MG63 (cell line): ENCODE data around the gene NQO2. TPM values are rescaled to one million over a fixed set of nuclear protein-coding genes. Genes with fewer than 3 reads are reported as not detected.

Experiments used
- DNase-seq: peaks from one replicate; pipeline ENCODE4 v3.0.0-alpha.2; 2020
- H3K27me3 ChIP-seq: fragments of 250-450 bp; sonication (Bioruptor Pico); 2 replicates; pipeline ENCODE4 v1.5.1; 2020; ENCODE audit warnings: mild to moderate bottlenecking, moderate library complexity
- H3K36me3 ChIP-seq: fragments of 250-450 bp; sonication (Bioruptor Pico); 2 replicates; pipeline ENCODE4 v1.5.1; 2020; ENCODE audit warnings: mild to moderate bottlenecking, moderate library complexity
- H3K4me3 ChIP-seq: fragments of 250-450 bp; sonication (Bioruptor Pico); 2 replicates; pipeline ENCODE4 v1.5.1; 2020; ENCODE audit warnings: mild to moderate bottlenecking, moderate library complexity
- H3K9me3 ChIP-seq: fragments of 250-450 bp; sonication (Bioruptor Pico); 2 replicates; pipeline ENCODE4 v1.5.1; 2020; ENCODE audit warnings: mild to moderate bottlenecking, moderate library complexity
- total RNA-seq: library from RNA; depleted of rRNA; stranded (reverse); fragments of >200 nt; shearing (Covaris generic); gene quantifications from 2 replicates; pipeline ENCODE4 v1.2.3, GENCODE V29; 2014; ENCODE audit warnings: low replicate concordance; rRNA removed

Gene NQO2, protein sequence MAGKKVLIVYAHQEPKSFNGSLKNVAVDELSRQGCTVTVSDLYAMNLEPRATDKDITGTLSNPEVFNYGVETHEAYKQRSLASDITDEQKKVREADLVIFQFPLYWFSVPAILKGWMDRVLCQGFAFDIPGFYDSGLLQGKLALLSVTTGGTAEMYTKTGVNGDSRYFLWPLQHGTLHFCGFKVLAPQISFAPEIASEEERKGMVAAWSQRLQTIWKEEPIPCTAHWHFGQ
- total RNA-seq, result 4.2 and 17.6 TPM in 2 replicates

DNA sequence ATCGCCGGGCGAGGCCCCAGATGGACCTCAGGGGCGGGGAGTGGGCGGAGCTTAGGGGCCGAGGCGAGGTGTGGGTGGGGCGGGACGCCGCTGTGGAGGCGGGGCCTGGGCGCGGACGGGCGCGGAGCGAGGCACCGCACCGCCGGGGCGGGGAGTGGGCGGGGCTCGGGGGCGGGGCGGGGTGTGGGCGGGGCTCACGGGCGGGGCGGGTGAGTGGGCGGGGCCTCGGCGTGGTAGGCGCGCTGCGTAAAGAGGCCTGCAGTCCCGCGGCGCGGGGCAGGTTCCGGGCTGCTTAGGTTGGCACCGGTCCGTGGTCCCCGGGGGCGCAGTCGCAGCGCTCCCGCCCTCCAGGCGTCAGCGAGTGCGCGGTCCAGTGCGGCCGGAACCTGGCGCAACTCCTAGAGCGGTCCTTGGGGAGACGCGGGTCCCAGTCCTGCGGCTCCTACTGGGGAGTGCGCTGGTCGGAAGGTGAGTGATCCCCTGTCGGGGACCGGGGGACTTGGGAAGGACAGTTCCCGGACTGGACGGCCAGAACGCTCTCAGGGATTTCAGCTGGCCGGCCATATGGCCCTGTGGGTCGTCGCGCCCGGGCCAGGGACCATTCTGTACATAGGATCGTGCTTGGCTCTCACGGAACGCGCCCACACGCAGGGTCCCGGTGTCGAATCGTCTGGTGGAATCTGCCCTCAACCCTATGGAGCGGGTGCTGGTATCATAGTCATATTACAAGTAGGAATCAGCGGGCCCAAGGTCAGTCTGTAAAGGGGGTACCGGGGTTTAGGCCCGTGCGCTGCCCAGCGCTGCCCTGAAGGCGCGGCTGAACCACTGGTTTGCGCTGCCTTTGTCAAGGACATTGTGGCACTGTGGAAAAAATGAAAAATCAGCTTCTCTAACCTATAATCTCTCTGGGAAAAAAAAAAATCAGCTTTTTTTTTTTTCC, at the start of gene NQO2:
Gene NQO2 (plus strand): TSS at position 277 of the 940 bp plus-strand sequence. CDS start 6,659 bp downstream, outside the sequence.
- no peaks in the 10 kb centered on the region for H3K27me3 ChIP-seq
- no peaks in the 10 kb centered on the region; the same call in none of the 2 replicates for H3K36me3 ChIP-seq
- DNase-seq, result peak; percentile 78
- no peaks in the 10 kb centered on the region for H3K9me3 ChIP-seq
- H3K4me3 ChIP-seq, result peak within 1 kb of the TSS; percentile 79

DNA sequence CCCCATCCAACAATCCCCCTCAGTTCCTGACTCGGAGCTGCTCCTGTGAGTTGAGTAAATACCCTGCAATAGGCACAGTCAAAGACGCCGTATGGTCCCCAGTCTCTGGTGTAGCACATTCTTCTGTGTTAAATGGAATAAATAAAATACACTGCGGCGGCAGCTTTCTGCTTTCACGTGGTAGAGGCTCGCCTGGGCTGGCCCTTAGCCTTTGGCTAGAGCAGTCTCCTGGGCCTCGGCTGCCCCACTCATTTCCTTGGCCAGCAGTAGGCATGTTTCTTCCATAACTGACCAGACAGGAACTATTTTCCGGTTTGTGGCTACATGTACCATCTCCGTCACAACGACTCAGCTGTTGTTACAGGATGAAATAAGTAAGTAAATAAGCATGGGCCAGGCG, 49.0 kb upstream of the NQO2 start:
- no peak overlapping the region for H3K4me3 ChIP-seq
- no peak for DNase-seq
- H3K27me3 ChIP-seq, result no peaks in the 10 kb centered on the region
- no peaks in the 10 kb centered on the region for H3K9me3 ChIP-seq
- H3K36me3 ChIP-seq, result peaks cover 7% of the 10 kb centered on the region

DNA sequence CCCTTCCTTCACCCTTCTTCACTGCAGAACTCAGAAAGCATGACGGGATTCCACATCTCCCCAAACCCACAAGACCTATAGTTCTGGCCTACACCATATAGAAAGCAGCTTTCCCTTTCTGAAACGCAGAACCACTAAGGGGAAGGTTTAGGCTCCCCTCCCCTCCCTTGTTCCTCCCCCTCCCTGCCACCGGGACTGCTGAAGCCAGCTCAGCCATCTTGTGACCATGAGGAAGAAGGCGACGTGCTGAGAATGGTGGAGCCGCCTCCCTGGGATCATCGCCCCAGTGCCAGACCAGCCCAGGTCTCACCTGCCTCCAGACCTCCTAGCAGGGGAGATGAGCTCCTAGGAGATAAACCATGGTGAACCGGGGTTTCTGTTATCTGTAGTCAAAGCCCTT, 48.0 kb upstream of the NQO2 start:
- no peak for DNase-seq
- no peaks in the 10 kb centered on the region for H3K9me3 ChIP-seq
- no peak overlapping the region for H3K4me3 ChIP-seq
- no peaks in the 10 kb centered on the region for H3K27me3 ChIP-seq
- peaks cover 7% of the 10 kb centered on the region for H3K36me3 ChIP-seq

DNA sequence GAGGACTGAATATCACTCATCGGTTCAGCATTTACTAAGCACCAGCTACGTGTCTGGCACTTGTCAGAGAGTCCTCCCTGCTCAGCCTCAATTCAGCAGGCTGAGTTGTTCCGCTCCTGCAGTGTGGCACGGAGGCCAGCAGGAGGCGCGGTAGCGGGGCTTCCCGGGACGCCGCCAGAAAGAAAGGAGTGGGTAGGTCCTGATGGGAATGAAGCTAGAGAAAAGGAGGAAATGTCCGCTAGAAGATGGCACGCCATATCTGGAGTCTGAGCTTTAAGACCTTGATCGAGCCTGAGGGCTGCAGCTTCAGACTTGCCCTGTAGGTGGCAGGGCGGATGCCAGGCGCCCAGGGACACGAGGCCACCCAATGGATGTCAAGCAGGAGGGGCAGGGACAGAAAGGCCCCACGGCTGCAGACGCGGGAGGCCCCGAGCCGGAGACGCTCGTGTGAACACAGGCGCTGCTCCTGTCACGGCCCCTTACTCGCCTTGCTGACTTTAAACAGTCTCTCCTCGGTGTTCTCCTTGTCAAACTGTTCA, 47.1 kb upstream of the NQO2 start:
- Histone ChIP-seq H3K36me3 (peaks cover 7% of the 10 kb centered on the region), H3K9me3 (no peaks in the 10 kb centered on the region), H3K4me3 (no peak overlapping the region), H3K27me3 (no peaks in the 10 kb centered on the region)
- DNase-seq, result peak; percentile 33

DNA sequence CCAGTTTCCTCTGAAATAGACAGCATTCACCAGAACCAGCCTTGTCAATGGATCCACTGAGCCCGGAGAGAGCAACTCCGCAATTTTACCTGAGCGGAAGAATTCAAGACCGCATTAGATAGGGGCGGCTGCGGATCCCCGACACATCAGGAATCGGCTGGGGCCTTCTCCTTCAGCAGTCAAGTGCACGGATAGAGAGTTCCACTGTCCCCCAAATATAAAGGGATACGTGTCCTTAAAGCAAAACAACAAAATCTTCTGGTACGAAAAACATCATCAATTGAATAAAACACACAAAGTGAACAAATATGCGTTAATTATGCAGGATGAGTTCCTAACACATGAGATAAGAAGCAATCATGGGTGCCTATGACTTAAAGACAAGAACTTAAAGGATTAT, 46.6 kb upstream of the NQO2 start:
- no peak for DNase-seq
- Histone ChIP-seq H3K9me3 (no peaks in the 10 kb centered on the region), H3K36me3 (peaks cover 7% of the 10 kb centered on the region), H3K27me3 (no peaks in the 10 kb centered on the region), H3K4me3 (no peak overlapping the region)

DNA sequence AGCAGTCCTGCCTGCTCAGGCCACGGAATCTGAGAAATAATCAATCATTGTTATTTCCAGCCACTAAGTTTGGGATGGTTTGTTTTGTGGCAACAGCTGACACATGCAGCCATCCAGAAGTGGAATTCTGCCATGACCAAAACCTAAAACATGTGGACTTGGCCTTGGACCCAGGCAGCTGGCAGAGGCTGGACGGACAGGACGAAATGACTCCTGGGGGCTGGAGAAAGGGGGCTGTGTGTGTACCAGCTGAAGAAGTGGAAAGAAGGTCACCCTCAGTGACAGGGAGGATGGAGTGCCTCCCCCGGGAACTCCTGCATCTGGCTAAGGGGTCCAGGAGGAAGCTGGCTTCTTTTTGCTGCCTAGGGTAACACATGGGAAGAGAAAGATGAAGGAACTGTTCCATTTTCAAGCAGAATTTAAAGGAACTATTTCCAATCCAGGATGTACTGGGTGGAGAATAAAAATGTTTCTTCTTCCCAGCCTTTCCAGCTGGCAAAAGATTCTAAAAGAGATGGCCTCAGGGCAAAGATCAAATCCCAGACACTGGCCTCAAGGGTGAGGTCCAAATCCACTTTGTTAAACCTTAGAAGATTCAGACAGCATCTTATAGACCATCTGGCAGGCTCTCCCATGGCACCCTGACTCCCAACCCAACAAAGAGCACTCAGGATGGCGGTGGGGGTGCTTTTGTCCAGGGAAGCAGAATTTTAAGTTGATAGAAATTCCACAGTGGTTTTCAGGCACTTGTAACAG, 42.6 kb upstream of the NQO2 start:
- Histone ChIP-seq H3K27me3 (no peaks in the 10 kb centered on the region), H3K9me3 (no peaks in the 10 kb centered on the region), H3K4me3 (no peak overlapping the region), H3K36me3 (peaks cover 7% of the 10 kb centered on the region)
- no peak for DNase-seq

DNA sequence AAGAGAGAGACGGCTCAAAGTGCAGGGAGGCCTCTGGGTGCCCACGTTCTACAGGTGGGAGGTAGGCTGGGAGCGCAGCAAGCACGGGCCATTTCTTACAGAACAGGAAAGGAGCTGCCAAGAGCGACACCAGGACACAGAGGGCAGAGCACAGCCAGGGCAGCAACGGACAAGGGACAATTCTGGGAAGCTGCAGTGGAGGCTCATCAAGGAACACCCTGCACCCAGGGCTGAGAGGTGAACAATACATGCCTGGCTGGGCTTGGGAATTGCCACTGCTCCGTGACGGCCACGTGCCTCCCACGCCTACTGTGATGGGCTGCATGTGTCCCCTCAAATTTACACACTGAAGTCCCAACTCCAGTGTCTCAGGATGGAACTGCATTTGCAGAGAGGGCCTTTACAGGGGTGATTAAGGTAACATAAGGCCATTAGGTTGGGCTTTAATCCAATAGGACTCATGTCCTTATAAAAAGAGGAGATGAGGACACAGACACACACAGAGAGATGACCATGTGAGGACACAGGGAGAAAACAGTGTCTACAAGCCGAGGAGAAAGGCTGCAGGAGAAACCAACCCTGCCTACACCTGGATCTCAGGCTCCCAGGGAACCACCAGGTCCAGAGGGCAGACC, 41.9 kb upstream of the NQO2 start:
- H3K27me3 ChIP-seq, result no peaks in the 10 kb centered on the region
- peaks cover 2% of the 10 kb centered on the region for H3K36me3 ChIP-seq
- H3K9me3 ChIP-seq, result no peaks in the 10 kb centered on the region
- DNase-seq, result no peak
- H3K4me3 ChIP-seq, result no peak overlapping the region

DNA sequence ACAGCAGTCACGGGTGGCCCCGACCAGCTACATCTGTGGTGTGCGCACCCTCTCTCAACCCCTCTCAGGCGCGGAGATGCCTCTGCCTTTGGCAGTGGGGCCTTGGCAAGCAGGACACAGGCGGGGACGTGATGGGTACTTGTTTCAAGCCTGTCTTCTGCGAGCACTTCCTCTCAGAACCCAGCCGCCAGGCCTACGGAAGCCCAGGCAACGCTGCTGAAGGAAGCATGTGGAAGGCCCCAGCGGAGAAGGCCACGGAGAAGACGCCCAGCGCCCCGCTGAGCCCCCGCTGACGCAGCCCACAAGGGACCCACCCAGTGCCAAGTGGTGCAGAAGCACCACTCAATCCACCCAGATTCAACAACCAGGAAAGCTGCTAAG, 41.4 kb upstream of the NQO2 start:
- no peak for DNase-seq
- H3K27me3 ChIP-seq, result no peaks in the 10 kb centered on the region
- no peaks in the 10 kb centered on the region for H3K9me3 ChIP-seq
- no peak overlapping the region for H3K4me3 ChIP-seq
- H3K36me3 ChIP-seq, result no peaks in the 10 kb centered on the region

DNA sequence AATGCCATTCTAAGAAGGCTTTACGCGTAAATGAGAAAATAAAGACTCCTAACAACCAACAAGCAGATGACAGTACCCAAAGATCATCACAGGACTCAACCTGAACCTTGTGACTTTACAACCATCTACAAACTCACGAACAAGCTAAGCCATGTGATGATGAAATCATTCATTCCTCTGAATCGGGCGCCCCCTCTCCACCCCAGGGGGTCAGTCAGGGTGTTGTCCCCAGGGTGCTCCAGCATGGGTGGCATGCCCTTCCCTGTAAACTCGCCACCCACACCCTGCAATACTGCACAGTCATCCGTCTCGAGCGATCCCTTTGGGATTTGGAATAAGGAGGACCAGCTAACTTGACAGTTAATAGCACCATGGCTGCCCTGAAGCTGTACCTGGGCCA, 40.9 kb upstream of the NQO2 start:
- Histone ChIP-seq H3K9me3 (no peaks in the 10 kb centered on the region), H3K36me3 (no peaks in the 10 kb centered on the region), H3K27me3 (no peaks in the 10 kb centered on the region), H3K4me3 (no peak overlapping the region)
- DNase-seq, result no peak

DNA sequence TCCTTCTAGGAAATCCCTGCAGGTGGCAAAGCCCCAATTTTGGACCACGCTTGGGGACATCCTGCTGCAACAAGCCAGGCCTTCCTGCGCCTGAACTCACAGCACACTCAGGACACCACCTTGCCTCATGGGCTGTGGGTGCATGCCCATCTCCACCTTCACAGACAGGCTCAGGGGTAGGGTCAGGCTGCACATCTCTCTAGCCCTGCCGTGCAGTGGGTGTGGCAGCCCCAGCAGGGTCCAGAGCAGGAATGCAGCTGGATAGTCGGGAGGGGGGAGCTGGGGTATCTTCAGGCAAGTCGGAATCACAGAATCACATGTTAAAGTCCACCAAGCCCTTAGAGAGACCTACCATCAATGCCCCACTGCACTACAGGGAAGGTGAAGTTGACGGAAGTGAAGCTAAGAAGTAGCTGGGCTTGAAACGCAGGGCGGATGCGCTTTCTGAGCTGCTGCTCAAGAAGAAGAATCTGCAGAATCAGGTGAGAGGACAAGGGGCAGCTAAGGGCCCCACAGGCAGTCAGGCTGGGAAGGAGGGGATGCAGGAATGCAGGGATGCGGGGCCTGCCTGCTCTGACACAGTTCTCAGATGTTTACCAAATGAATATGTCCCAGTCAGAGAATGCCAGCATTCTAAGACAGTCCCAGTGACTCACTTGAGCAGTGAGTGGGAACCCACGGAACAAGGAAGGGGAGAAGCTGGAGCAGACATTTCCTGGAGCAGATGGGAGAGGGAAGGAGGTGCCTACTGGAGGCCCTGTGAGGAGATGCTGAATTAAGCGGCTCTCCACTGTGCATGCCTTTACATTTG, 39.6 kb upstream of the NQO2 start:
- Histone ChIP-seq H3K4me3 (no peak overlapping the region), H3K9me3 (no peaks in the 10 kb centered on the region), H3K36me3 (no peaks in the 10 kb centered on the region), H3K27me3 (no peaks in the 10 kb centered on the region)
- DNase-seq, result peak; percentile 23

DNA sequence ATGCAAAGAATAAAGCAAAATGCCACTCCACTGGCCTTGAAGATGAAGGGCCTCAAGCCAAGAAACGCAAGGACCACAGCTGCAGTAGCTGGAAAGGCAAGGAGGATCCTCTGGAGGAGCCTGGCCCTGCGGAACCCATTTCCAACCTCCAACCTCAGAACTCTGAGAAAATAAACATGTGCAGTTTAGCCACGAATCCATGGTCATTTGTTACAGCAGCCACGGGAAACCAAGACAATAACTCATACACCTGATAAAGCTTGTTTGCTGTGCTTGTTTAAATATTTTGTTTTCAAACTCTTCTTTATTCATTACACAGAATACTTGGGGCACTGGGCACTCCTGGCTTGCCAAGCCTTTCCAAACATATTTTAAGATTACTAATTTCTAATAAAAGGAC, 38.8 kb upstream of the NQO2 start:
- DNase-seq, result no peak
- no peaks in the 10 kb centered on the region for H3K9me3 ChIP-seq
- no peaks in the 10 kb centered on the region for H3K27me3 ChIP-seq
- no peak overlapping the region for H3K4me3 ChIP-seq
- H3K36me3 ChIP-seq, result no peaks in the 10 kb centered on the region

DNA sequence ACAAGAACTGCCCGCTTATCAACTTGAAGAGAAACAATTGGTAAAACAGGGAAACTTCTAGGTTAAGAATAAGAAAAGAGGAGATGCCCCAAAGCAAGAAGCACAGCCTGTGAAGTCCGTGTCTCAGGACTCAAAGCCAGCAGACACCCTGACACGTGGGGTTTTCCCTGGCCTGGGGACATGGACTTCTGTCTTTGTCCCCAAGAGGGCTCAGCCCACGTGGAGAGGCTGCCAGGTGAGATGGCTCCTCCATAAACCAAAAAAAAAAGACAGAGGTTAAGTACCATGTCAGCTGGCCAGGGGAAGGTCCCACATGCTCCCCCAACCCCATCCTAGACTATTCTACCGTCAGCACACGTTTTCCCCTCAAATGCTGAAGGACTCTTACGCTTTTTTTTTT, 38.2 kb upstream of the NQO2 start:
- Histone ChIP-seq H3K9me3 (no peaks in the 10 kb centered on the region), H3K4me3 (no peak overlapping the region), H3K36me3 (no peaks in the 10 kb centered on the region), H3K27me3 (no peaks in the 10 kb centered on the region)
- no peak for DNase-seq

DNA sequence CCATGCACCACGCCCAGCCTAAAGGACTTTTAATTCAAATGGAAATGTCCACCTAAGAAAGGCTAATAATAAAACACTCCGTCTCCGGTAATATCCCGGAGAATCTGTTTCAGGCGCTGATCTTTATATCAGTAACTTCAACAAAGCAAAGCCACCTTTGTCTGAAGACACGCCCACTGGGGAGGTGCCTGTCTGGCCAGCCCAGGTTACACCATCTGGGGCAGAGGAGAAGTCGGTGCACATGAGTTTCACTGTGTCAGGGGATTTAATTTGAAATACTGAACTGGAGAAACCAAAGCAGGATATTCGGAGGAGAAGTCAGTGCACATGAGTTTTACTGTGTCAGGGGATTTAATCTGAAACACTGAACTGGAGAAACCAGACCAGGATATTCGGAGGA, 37.7 kb upstream of the NQO2 start:
- Histone ChIP-seq H3K27me3 (no peaks in the 10 kb centered on the region), H3K4me3 (no peak overlapping the region), H3K9me3 (no peaks in the 10 kb centered on the region), H3K36me3 (no peaks in the 10 kb centered on the region)
- DNase-seq, result no peak

DNA sequence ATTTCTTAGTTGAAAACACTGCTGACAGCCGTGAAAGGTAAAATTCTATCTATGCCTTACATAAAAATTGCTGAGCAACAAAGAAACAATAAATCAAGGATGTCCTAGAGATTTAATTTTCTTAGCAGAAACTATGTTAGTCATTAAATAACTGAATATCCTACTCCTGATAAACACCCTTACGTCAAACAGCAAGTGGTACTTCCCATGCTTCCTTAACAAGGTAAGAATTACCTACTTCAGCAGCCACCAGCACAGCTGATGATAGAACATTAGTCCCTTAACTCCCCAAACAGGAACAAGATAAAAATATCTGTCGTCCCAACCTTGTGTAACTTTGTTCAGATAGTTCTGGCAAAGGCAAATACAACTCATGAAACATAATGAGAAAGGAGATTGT, 37.1 kb upstream of the NQO2 start:
- no peak for DNase-seq
- no peaks in the 10 kb centered on the region for H3K27me3 ChIP-seq
- H3K9me3 ChIP-seq, result no peaks in the 10 kb centered on the region
- no peaks in the 10 kb centered on the region for H3K36me3 ChIP-seq
- no peak overlapping the region for H3K4me3 ChIP-seq

DNA sequence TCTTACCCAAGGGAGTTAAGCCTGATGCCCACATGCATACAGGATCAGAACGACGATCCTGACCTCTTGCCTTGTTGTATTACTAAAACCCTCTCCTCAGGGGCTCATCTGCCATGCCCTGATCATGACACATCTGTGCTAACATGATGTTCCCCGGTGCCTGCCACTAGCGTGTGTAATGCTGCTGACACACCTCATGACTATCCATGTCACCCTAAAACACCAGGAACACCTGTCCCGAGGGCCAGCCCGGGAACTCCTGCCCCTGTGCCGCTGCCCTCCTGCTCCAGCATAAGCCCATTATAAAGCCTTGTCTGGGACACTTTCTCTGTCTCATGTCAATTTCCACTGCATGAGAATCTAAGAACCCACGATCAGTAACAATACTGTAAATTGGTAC, 35.9 kb upstream of the NQO2 start:
- Histone ChIP-seq H3K9me3 (no peaks in the 10 kb centered on the region), H3K36me3 (no peaks in the 10 kb centered on the region; the same call in 1 of the 2 replicates), H3K4me3 (no peak overlapping the region), H3K27me3 (no peaks in the 10 kb centered on the region)
- DNase-seq, result no peak
